Type B pancreatic cell (in vitro differentiated cells): ENCODE results near the gene FLT1. TPM values are rescaled to one million over a fixed set of nuclear protein-coding genes. Genes with fewer than 3 reads are reported as not detected.

Experiments used
- DNase-seq: peaks from one replicate; pipeline ENCODE4 v3.0.0; 2021; ENCODE audit warnings: mixed read lengths; ENCODE audit not compliant: unreplicated experiment; ENCODE audit errors: extremely low spot score
- H3K27ac Mint-ChIP-seq: 2 replicates; pipeline ENCODE4 v1.8.0; 2021; ENCODE audit warnings: mild to moderate bottlenecking, mixed read lengths
- H3K27me3 Mint-ChIP-seq: 2 replicates; pipeline ENCODE4 v1.8.0; 2021; ENCODE audit warnings: mixed read lengths
- H3K36me3 Mint-ChIP-seq: 2 replicates; pipeline ENCODE4 v1.8.0; 2021; ENCODE audit warnings: mixed read lengths
- H3K4me1 Mint-ChIP-seq: one replicate; pipeline ENCODE4 v1.8.0; 2021; ENCODE audit warnings: mixed read lengths; ENCODE audit not compliant: unreplicated experiment
- H3K4me3 Mint-ChIP-seq: 2 replicates; pipeline ENCODE4 v1.8.0; 2021; ENCODE audit warnings: mild to moderate bottlenecking, mixed read lengths
- H3K9me3 Mint-ChIP-seq: 2 replicates; pipeline ENCODE4 v1.8.0; 2021; ENCODE audit warnings: mixed read lengths
- CTCF ChIP-seq: fragments of 200-600 bp; sonication (generic); conservative IDR thresholded peaks from 2 replicates; pipeline ENCODE4 v1.5.0; 2021; ENCODE audit warnings: antibody characterized with exemption, mild to moderate bottlenecking
- total RNA-seq: library from RNA; stranded (reverse); gene quantifications from 2 replicates; pipeline ENCODE4 v1.2.1, GENCODE V29; 2021; ENCODE audit warnings: low replicate concordance

FLT1 gene
- total RNA-seq, 1 donor from 2014 or later = 1.3 TPM

GRCh38 chr13:28337166-28338005 is 157.5 kb downstream of the FLT1 start:
- no peak for TF ChIP-seq CTCF
- H3K9me3 Mint-ChIP-seq = no peaks in the 10 kb centered on the region
- H3K4me3 Mint-ChIP-seq = no peak overlapping the region
- H3K27ac Mint-ChIP-seq = no peak overlapping the region
- H3K36me3 Mint-ChIP-seq = no peaks in the 10 kb centered on the region
- peaks cover 18% of the 10 kb centered on the region for H3K27me3 Mint-ChIP-seq
- peaks cover 33% of the 10 kb centered on the region for H3K4me1 Mint-ChIP-seq
- no peak for DNase-seq

GRCh38 chr13:28336193-28336657 is 158.7 kb downstream of the FLT1 start:
- TF ChIP-seq CTCF = no peak
- H3K4me1 Mint-ChIP-seq = peaks cover 33% of the 10 kb centered on the region
- peaks cover 18% of the 10 kb centered on the region for H3K27me3 Mint-ChIP-seq
- H3K4me3 Mint-ChIP-seq = no peak overlapping the region
- H3K27ac Mint-ChIP-seq = no peak overlapping the region
- no peak for DNase-seq
- H3K36me3 Mint-ChIP-seq = no peaks in the 10 kb centered on the region
- H3K9me3 Mint-ChIP-seq = no peaks in the 10 kb centered on the region

- Mint-ChIP-seq H3K4me1 (peaks cover 23% of the 10 kb centered on the region), H3K27ac (no peak overlapping the region), H3K27me3 (peaks cover 18% of the 10 kb centered on the region), H3K4me3 (no peak overlapping the region), H3K9me3 (no peaks in the 10 kb centered on the region), H3K36me3 (no peaks in the 10 kb centered on the region)
- no peak for TF ChIP-seq CTCF
- no peak for DNase-seq
Measured at GRCh38 chr13:28333204-28333881, 161.6 kb downstream of the FLT1 start.

GRCh38 chr13:28329395-28330158 is 165.4 kb downstream of the FLT1 start:
- no peak overlapping the region for H3K4me3 Mint-ChIP-seq
- no peaks in the 10 kb centered on the region for H3K36me3 Mint-ChIP-seq
- DNase-seq = no peak
- peaks cover 11% of the 10 kb centered on the region for H3K27me3 Mint-ChIP-seq
- no peaks in the 10 kb centered on the region for H3K9me3 Mint-ChIP-seq
- H3K27ac Mint-ChIP-seq = no peak overlapping the region
- TF ChIP-seq CTCF = no peak
- H3K4me1 Mint-ChIP-seq = no peaks in the 10 kb centered on the region

GRCh38 chr13:28328271-28328607 is 166.7 kb downstream of the FLT1 start:
- peaks cover 11% of the 10 kb centered on the region for H3K27me3 Mint-ChIP-seq
- no peak for TF ChIP-seq CTCF
- no peaks in the 10 kb centered on the region for H3K4me1 Mint-ChIP-seq
- H3K9me3 Mint-ChIP-seq = no peaks in the 10 kb centered on the region
- no peak for DNase-seq
- H3K27ac Mint-ChIP-seq = no peak overlapping the region
- no peak overlapping the region for H3K4me3 Mint-ChIP-seq
- no peaks in the 10 kb centered on the region for H3K36me3 Mint-ChIP-seq
